ENCODE measurements around the gene ZNF423.

The ZNF423 gene

DNA sequence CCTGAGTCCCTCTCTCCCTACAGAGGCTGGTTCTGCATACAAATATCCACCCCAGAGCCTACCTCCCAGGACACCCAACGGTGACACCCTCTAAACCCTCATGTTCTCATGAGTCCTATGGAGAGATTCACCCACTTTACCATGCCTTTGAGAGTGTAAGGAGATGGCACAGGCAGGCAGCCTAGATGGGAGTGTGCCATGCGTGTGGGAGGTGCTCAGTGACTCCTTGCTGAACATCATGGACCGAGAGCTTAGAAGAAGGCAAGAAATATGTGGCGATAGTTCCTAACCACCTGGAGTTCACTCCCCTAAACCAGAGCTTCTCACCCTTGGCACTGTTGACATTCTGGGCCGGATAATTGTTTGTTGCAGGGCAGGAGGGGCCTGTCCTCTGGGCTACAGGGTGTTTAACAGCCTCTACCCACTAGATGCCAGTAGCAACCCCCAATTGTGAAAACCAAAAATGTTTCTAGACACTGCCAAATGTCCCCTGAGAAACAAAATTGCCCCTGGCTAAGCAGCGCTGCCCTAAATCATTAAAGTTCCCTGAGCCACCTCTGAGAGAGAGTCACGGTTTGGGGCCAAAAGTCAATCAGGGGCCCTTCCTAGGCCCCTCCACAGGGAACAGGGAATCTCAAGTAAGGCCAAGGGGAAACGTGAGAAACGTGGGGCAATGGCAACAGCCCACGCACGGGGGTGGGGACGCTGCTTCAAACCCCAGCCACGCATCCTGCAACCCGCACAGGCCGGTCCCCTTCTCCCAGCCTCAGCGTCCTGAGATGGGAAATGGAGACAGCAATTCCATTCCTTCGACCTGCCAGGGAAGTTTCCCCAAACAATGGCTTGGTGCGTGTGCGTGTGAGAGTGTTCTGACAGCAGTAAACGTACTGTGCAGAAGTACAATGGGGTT lies 415.5 kb downstream of the ZNF423 start:
- DNase-seq = peak in 3 of 51 donors; percentile 3 to 27 (median 4)

GRCh38 chr16:49439676-49440075 lies 416.2 kb downstream of the ZNF423 start:
- no peak for DNase-seq

DNA sequence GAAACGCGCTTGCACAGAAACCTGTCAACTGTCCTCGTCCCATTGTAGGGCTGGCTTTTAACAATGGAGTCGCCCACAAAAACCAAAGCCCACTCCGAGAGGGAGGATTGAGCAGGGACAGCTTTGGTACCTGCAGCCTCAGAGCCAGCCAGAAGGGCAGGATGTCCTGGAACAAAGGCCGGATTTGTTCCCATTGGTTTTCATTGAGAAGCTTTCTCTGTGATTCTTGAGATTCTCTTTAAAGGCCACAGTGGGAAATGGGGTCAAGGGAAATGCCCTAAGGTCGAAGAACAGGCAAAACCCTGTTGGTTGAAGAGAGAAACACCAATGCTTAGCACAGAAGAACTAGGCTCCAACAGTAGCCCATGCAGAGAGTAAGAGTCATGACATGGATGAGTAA lies 416.9 kb downstream of the ZNF423 start:
- DNase-seq = no peak

Measured in hypothalamus (tissue), 51 donors.